GM23248 (cell line): Measurements from ENCODE around the gene GABRR3. TPM values are rescaled to one million over a fixed set of nuclear protein-coding genes. Genes with fewer than 3 reads are reported as not detected.

Experiments used
- DNase-seq: peaks from one replicate; pipeline ENCODE4 v3.0.0-alpha.2; 2015
- H2AFZ ChIP-seq: fragments of 200-600 bp; sonication (generic); 2 replicates; pipeline ENCODE4 v1.6.1; 2016; ENCODE audit warnings: antibody characterized with exemption
- H3F3A ChIP-seq: fragments of 200-600 bp; sonication (generic); 2 replicates; pipeline ENCODE4 v1.6.1; 2016; ENCODE audit warnings: mild to moderate bottlenecking, antibody characterized with exemption, mixed run types; ENCODE audit not compliant: insufficient read depth
- H3K27ac ChIP-seq: fragments of 200-600 bp; sonication (generic); 2 replicates; pipeline ENCODE4 v1.5.1; 2016; ENCODE audit warnings: mild to moderate bottlenecking
- H3K27me3 ChIP-seq: fragments of 200-600 bp; sonication (generic); replicated peaks from 2 replicates; pipeline ENCODE4 v1.6.1; 2016; ENCODE audit warnings: mild to moderate bottlenecking; ENCODE audit not compliant: insufficient read depth
- H3K36me3 ChIP-seq: fragments of 200-600 bp; sonication (generic); 2 replicates; pipeline ENCODE4 v1.6.1; 2016; ENCODE audit warnings: low read depth, mild to moderate bottlenecking
- H3K4me1 ChIP-seq: fragments of 200-600 bp; sonication (generic); 2 replicates; pipeline ENCODE4 v1.6.1; 2016; ENCODE audit warnings: mild to moderate bottlenecking; ENCODE audit not compliant: insufficient read depth
- H3K4me2 ChIP-seq: fragments of 200-600 bp; sonication (generic); one replicate; pipeline ENCODE4 v1.6.1; 2016; ENCODE audit warnings: mild to moderate bottlenecking; ENCODE audit not compliant: unreplicated experiment
- H3K4me3 ChIP-seq: fragments of 200-600 bp; sonication (generic); 2 replicates; pipeline ENCODE4 v1.5.1; 2016; ENCODE audit warnings: mild to moderate bottlenecking
- H3K79me2 ChIP-seq: fragments of 200-600 bp; sonication (generic); 2 replicates; pipeline ENCODE4 v1.6.1; 2016; ENCODE audit warnings: mild to moderate bottlenecking; ENCODE audit not compliant: insufficient read depth
- H3K9ac ChIP-seq: fragments of 200-600 bp; sonication (generic); 2 replicates; pipeline ENCODE4 v1.6.1; 2016; ENCODE audit warnings: mild to moderate bottlenecking
- H3K9me2 ChIP-seq: fragments of 200-600 bp; sonication (generic); 2 replicates; pipeline ENCODE4 v1.6.1; 2016; ENCODE audit warnings: mixed run types, mild to moderate bottlenecking, moderate library complexity; ENCODE audit not compliant: insufficient read depth
- H3K9me3 ChIP-seq: fragments of 200-600 bp; sonication (generic); one replicate; pipeline ENCODE4 v1.6.1; 2017; ENCODE audit warnings: low read depth
- H4K20me1 ChIP-seq: fragments of 200-600 bp; sonication (generic); 2 replicates; pipeline ENCODE4 v1.6.0; 2016; ENCODE audit not compliant: insufficient read depth
- EZH2 ChIP-seq: fragments of 200-600 bp; sonication (generic); IDR thresholded peaks from 2 replicates; pipeline ENCODE4 v1.6.1; 2018; ENCODE audit warnings: antibody characterized with exemption, mild to moderate bottlenecking; ENCODE audit not compliant: insufficient read depth, poor library complexity, severe bottlenecking
- EZH2phosphoT487 ChIP-seq: fragments of 200-600 bp; sonication (generic); IDR thresholded peaks from 2 replicates; pipeline ENCODE4 v1.6.1; 2018; ENCODE audit warnings: antibody characterized with exemption, moderate library complexity, mild to moderate bottlenecking, low read depth; ENCODE audit not compliant: insufficient read depth
- WGBS, 2 experiments: methylation state at CpG; one replicate each; pipeline ENCODE4 v1.1.6; 2015 to 2017; ENCODE audit warnings: low lambda C conversion rate in 2 of 2, low coverage in 1 of 2; ENCODE audit errors: missing lambda C conversion rate in 2 of 2; 5-methylcytosine and 5-hydroxymethylcytosine counted together
- in situ Hi-C: fragments of 300-500 bp; cut with MboI; formaldehyde crosslinking; loops from 2 replicates; pipeline ENCODE4 v1.15.0; 2020
- polyA plus RNA-seq: library from polyadenylated mRNA; unstranded; fragments of >200 nt; fragmentation: Nextera tagmentation; extraction: Ambion mirVana; gene quantifications from 2 replicates; pipeline ENCODE4 v1.2.1, GENCODE V29; 2016
- total RNA-seq: library from RNA; depleted of rRNA; stranded (reverse); fragments of >200 nt; shearing (Covaris generic); gene quantifications from 2 replicates; pipeline ENCODE4 v1.2.3, GENCODE V29; 2014

GABRR3 gene
- total and polyA plus RNA-seq, 2 experiments from 2014 or later, result not detected

DNA sequence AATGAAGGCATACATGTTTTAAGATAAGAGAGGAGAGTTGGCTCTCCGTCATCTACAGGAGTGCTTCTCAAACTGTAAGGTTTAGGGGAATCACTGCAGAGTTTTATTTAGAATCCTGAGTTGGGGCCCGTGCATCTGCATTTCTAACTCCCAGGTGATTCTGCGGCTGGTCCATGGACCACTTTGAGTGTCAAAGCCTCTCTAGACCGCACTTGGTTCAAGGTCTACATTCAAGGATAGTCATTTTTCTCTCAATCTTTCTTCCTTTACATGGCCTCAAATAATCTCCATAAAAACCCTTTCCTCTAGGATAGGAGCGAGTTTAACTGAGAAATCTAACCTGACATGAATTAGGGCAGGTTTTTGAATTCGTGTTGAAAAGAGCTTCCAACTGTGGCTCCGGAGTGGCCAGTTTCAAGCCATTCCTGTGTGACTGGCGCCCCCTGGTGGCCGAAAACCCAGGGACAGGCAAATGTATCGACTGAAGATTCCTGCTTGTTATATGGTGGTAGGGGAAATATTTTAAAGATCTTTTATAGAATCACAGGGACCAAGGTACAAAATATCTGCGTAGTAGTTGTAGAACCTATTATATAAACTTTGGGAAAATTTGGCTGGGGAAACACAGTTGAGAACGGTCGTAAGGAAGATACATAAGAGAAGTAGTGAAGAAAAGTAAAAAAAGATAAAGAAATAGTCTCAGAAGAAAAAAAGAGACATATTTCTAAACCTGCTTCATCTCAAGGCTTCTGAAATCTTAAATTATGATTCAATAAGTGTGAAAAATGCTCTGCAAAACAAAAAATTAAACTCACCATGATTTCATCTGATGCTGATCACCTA lies 11.9 kb downstream of the GABRR3 start:
- Histone ChIP-seq H3K9me3 (no peaks in the 10 kb centered on the region), H3K27me3 (no peaks in the 10 kb centered on the region), H3K79me2 (no peaks in the 10 kb centered on the region), H3K27ac (no peak overlapping the region), H3K4me2 (no peak overlapping the region), H3K9me2 (no peaks in the 10 kb centered on the region), H4K20me1 (no peaks in the 10 kb centered on the region), H3K9ac (no peak overlapping the region), H3K36me3 (no peaks in the 10 kb centered on the region), H3K4me1 (no peaks in the 10 kb centered on the region), H3F3A (no peaks in the 10 kb centered on the region), H3K4me3 (no peak overlapping the region), H2AFZ (no peak overlapping the region)
- in situ Hi-C loops, result loop anchor here (5.0 kb wide), 1 partner anchor 231 kb away; no protein-coding TSS in a partner anchor
- 26 to 28% methylated on average over 13 of the region's 13 CpGs for WGBS, 2 experiments
- DNase-seq, result peak; percentile 73
- TF ChIP-seq EZH2, result no peak
- no peak for TF ChIP-seq EZH2phosphoT487

DNA sequence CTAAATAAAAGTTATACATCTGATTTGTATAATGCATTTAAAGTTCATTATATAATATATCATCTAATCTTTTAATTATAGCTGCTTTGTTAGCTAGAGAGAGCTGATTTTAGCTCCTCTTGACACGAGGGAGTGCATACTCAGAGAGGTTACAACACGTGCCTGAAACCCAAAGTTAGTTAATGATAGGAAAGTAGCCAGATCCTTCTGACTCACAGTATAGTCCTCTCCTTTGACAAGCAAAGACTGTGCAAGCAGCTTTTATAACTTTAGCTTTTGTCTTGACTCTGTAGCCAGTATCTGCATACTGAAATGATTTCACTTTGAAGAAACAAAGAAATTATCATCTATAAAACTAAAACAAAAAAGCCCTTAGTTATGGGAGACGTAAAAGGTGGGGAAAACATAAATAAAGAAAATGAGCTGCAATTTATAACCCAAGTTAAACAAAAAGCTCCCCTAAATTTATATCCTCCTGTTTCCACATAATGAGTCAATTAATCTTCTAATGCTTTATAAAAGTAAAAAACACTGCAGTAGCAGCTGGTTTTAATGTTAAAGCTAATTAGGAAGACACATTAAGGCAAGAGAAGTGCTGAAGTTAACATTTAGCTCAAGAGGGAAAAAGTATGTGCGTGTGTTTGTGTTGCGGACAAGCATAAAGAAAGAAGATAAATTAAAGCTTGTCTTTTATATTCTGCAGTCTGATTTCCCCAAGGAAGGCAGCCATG lies 13.1 kb downstream of the GABRR3 start:
- Histone ChIP-seq H3F3A (no peaks in the 10 kb centered on the region), H3K9ac (no peak overlapping the region), H3K79me2 (no peaks in the 10 kb centered on the region), H3K27me3 (no peaks in the 10 kb centered on the region), H4K20me1 (no peaks in the 10 kb centered on the region), H3K4me3 (no peak overlapping the region), H3K27ac (no peak overlapping the region), H3K36me3 (no peaks in the 10 kb centered on the region), H3K4me2 (no peak overlapping the region), H2AFZ (no peak overlapping the region), H3K9me3 (no peaks in the 10 kb centered on the region), H3K4me1 (no peaks in the 10 kb centered on the region), H3K9me2 (no peaks in the 10 kb centered on the region)
- no peak for TF ChIP-seq EZH2
- TF ChIP-seq EZH2phosphoT487, result no peak
- WGBS, 2 experiments, result 37 to 40% methylated on average over 5 of the region's 5 CpGs
- in situ Hi-C loops, result loop anchor here (5.0 kb wide), 1 partner anchor 230 kb away; no protein-coding TSS in a partner anchor
- DNase-seq, result peak; percentile 36

DNA sequence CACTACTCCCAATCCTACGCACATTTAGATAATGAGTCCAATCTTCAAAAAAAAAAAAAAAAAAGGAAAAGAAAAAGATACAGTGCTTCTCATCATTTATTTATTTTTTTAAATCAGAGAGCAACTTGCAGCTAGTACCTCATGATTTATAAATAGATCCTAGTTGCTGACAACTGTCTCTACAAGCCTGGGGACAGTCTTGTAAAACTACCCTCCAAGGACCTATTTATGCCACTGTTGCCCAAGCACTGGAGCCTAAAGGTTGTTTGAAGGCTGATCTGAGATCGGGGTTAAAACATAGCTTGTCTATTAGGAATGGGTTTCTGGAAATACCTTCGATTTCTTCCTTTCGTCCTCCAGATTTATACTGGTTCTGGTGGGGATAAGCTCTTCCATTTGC lies 14.7 kb downstream of the GABRR3 start:
- Histone ChIP-seq H3K4me1 (no peaks in the 10 kb centered on the region), H3K9ac (no peak overlapping the region), H3K27me3 (no peaks in the 10 kb centered on the region), H3K4me3 (no peak overlapping the region), H3K9me2 (no peaks in the 10 kb centered on the region), H4K20me1 (no peaks in the 10 kb centered on the region), H3K79me2 (no peaks in the 10 kb centered on the region), H3K27ac (no peak overlapping the region), H3K4me2 (no peak overlapping the region), H3K9me3 (no peaks in the 10 kb centered on the region), H3K36me3 (no peaks in the 10 kb centered on the region), H3F3A (no peaks in the 10 kb centered on the region), H2AFZ (no peak overlapping the region)
- 80 to 83% methylated on average over 4 of the region's 4 CpGs for WGBS, 2 experiments
- DNase-seq, result no peak
- in situ Hi-C loops, result loop anchor here (5.0 kb wide), 1 partner anchor 228 kb away; no protein-coding TSS in a partner anchor
- TF ChIP-seq EZH2phosphoT487 (no peak), EZH2 (no peak)

DNA sequence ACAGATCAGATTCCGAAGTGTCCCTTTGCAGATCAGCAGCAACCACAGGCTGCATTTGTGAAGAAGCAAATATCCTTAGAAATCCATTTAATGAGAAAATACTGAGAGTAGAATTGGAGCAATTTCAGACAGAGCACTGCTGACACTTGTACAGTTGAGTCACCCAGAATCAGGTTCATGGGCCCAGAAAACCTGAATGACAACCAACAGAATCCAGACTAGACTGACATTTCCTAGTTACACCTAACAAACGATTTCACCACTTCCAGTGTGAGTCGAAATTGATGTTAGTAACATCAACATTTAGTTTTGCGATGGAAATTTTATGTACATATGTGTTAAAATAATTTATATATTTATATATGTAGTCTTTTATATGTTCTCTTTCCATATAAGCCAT lies 16.8 kb downstream of the GABRR3 start:
- Histone ChIP-seq H2AFZ (no peak overlapping the region), H3F3A (no peaks in the 10 kb centered on the region), H3K9me2 (no peaks in the 10 kb centered on the region), H3K4me1 (no peaks in the 10 kb centered on the region), H3K9me3 (no peaks in the 10 kb centered on the region), H3K9ac (no peak overlapping the region), H3K79me2 (no peaks in the 10 kb centered on the region), H3K4me2 (no peak overlapping the region), H4K20me1 (no peaks in the 10 kb centered on the region), H3K36me3 (no peaks in the 10 kb centered on the region), H3K4me3 (no peak overlapping the region), H3K27ac (no peak overlapping the region), H3K27me3 (no peaks in the 10 kb centered on the region; the same call in 1 of the 2 replicates)
- in situ Hi-C loops, result no loop called here
- no peak for DNase-seq
- WGBS, 2 experiments, result 66 to 81% methylated on average over 4 of the region's 4 CpGs
- TF ChIP-seq EZH2, result no peak
